Ishikawa (cell line): Measurements from ENCODE around the gene B3GLCT.

Experiments used
- CEBPB ChIP-seq: IDR thresholded peaks from 2 replicates; pipeline ENCODE4 v1.6.1; 2012
- CREB1 ChIP-seq: IDR thresholded peaks from 2 replicates; pipeline ENCODE4 v1.6.1; 2012; ENCODE audit warnings: low read depth
- EGR1 ChIP-seq: IDR thresholded peaks from 2 replicates; pipeline ENCODE4 v1.6.1; 2012
- EP300 ChIP-seq: IDR thresholded peaks from 2 replicates; pipeline ENCODE4 v1.6.1; 2012; ENCODE audit warnings: borderline replicate concordance
- FOXM1 ChIP-seq: IDR thresholded peaks from 2 replicates; pipeline ENCODE4 v1.6.1; 2012; ENCODE audit warnings: low read depth, borderline replicate concordance
- MAX ChIP-seq: IDR thresholded peaks from 2 replicates; pipeline ENCODE4 v1.6.1; 2012
- NFIC ChIP-seq: IDR thresholded peaks from 2 replicates; pipeline ENCODE4 v1.6.1; 2012
- RAD21 ChIP-seq: IDR thresholded peaks from 2 replicates; pipeline ENCODE4 v1.6.1; 2012; ENCODE audit warnings: low read depth
- TAF1 ChIP-seq: IDR thresholded peaks from 2 replicates; pipeline ENCODE4 v1.6.1; 2012; ENCODE audit warnings: low read depth, mild to moderate bottlenecking
- TCF12 ChIP-seq: IDR thresholded peaks from 2 replicates; pipeline ENCODE4 v1.6.1; 2012; ENCODE audit warnings: low read depth
- USF1 ChIP-seq: IDR thresholded peaks from 2 replicates; pipeline ENCODE4 v1.6.1; 2012
- YY1 ChIP-seq: IDR thresholded peaks from 2 replicates; pipeline ENCODE4 v1.6.1; 2012; ENCODE audit warnings: low read depth
- ZBTB7A ChIP-seq: IDR thresholded peaks from 2 replicates; pipeline ENCODE4 v1.6.1; 2012; ENCODE audit warnings: low read depth
- TF ChIP-seq, protein P1 (sequence below): IDR thresholded peaks from 2 replicates; pipeline ENCODE4 v1.6.1; 2012; ENCODE audit warnings: low read depth, mild to moderate bottlenecking

B3GLCT gene

GRCh38 chr13:31380715-31381114, 180.9 kb downstream of the B3GLCT start:
- no peak for TF ChIP-seq CEBPB
- TF ChIP-seq MAX: no peak
- TF ChIP-seq EP300: no peak
- TF ChIP-seq RAD21: no peak
- no peak for TF ChIP-seq YY1
- no peak for TF ChIP-seq EGR1
- TF ChIP-seq TCF12: no peak
- TF ChIP-seq, protein P1, sequence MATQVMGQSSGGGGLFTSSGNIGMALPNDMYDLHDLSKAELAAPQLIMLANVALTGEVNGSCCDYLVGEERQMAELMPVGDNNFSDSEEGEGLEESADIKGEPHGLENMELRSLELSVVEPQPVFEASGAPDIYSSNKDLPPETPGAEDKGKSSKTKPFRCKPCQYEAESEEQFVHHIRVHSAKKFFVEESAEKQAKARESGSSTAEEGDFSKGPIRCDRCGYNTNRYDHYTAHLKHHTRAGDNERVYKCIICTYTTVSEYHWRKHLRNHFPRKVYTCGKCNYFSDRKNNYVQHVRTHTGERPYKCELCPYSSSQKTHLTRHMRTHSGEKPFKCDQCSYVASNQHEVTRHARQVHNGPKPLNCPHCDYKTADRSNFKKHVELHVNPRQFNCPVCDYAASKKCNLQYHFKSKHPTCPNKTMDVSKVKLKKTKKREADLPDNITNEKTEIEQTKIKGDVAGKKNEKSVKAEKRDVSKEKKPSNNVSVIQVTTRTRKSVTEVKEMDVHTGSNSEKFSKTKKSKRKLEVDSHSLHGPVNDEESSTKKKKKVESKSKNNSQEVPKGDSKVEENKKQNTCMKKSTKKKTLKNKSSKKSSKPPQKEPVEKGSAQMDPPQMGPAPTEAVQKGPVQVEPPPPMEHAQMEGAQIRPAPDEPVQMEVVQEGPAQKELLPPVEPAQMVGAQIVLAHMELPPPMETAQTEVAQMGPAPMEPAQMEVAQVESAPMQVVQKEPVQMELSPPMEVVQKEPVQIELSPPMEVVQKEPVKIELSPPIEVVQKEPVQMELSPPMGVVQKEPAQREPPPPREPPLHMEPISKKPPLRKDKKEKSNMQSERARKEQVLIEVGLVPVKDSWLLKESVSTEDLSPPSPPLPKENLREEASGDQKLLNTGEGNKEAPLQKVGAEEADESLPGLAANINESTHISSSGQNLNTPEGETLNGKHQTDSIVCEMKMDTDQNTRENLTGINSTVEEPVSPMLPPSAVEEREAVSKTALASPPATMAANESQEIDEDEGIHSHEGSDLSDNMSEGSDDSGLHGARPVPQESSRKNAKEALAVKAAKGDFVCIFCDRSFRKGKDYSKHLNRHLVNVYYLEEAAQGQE: no peak
- no peak for TF ChIP-seq CREB1
- TF ChIP-seq NFIC: no peak
- no peak for TF ChIP-seq USF1
- TF ChIP-seq FOXM1: no peak
- TF ChIP-seq ZBTB7A: no peak
- TF ChIP-seq TAF1: no peak
